Amniotic stem cell (primary cell): Measurements from ENCODE around the gene KIAA0930.
"Not testable (repeated sequence)": the region's sequence is repeated elsewhere in the genome, so short reads cannot be mapped to it uniquely, and the experiment has no call there.

Experiments
- DNase-seq: peaks from one replicate; lab custom pipeline; 2025; lab: John Stamatoyannopoulos, UW

The KIAA0930 gene

DNA sequence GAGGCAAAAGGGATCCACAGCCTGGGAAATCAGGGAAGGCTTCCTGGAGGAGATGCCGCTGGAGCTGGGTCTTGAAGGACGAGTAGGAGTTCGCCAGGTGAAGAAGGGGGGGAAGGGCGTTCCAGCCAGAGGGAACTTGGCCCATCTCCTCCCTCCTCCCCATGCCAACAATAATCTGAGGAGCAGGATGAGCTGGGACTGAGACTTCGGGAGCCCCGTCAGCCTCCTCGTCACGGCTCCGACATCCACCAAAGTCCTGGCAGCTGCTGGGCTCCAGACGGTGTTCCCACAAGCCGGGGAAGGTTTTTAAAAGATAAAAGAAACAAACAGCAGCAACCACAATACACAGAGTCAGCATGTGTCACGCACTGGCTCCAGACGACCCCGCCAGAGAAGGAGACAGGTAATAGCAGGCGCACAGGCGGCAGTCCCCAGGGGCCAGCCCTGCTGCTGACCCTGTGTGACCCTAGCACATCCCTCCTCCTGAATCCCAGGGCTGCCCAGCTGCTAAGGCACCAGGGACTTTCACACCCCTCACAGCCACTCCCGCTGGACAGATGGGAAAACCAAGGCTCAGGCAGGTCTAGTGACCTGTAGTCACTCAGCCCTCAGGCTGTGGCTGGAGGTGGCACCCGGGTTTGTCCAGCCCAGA is 39.7 kb downstream of the KIAA0930 start:
- DNase-seq: no peak

DNA sequence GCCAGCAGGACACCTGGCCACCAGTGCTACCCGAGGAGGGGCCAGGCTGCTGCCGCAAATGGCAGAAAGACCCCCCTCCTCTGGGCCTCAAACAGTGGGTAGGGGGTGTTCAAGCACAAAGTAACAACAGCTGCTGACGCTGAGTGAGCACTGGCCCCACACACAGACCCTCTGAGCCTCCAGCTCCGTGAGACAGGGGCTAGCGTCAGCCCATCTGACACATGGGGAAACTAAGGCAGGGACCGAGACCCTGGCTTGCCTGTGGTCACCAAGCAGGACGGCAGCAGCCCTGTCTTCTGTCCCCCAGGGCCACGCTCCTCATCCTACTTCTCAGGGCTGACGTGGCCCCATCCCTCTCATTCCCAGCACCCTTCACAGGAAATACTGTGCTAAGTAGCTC is 40.5 kb downstream of the KIAA0930 start:
- no peak for DNase-seq

DNA sequence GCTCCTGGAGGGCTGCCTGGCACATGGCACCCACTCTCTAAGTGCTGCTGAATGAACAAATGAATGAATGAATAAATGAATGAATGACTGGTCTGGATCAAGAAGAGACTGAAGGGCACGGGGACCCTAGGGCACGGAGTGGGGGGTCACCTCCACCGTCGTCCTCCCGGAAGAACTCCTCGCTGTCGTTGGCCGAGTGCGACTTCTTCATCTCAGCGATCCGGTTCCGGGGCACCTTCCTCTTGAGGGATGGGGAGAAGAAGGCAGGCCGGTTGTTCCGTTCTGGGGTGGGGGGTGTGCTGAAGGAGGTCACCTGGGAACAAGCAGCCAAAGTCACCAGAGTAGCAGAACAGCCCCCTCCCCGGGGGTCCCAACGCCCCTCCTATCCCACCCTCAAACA is 41.0 kb downstream of the KIAA0930 start:
- no peak for DNase-seq

DNA sequence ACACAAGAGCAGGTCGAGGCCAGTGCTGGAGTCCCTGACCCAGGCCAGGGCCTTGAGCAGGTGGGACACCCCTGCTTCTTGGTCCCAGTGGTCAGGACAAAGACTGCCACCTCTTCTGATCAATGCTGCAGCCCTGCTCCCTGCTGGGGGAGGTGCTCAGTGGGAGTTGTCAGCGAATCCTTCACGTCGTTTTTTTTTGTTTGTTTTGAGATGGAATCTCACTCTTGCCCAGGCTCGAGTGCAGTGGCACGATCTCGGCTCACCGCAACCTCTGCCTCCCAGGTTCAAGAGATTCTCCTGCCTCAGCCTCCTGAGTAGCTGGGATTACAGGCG is 42.3 kb downstream of the KIAA0930 start:
- DNase-seq: no peak

DNA sequence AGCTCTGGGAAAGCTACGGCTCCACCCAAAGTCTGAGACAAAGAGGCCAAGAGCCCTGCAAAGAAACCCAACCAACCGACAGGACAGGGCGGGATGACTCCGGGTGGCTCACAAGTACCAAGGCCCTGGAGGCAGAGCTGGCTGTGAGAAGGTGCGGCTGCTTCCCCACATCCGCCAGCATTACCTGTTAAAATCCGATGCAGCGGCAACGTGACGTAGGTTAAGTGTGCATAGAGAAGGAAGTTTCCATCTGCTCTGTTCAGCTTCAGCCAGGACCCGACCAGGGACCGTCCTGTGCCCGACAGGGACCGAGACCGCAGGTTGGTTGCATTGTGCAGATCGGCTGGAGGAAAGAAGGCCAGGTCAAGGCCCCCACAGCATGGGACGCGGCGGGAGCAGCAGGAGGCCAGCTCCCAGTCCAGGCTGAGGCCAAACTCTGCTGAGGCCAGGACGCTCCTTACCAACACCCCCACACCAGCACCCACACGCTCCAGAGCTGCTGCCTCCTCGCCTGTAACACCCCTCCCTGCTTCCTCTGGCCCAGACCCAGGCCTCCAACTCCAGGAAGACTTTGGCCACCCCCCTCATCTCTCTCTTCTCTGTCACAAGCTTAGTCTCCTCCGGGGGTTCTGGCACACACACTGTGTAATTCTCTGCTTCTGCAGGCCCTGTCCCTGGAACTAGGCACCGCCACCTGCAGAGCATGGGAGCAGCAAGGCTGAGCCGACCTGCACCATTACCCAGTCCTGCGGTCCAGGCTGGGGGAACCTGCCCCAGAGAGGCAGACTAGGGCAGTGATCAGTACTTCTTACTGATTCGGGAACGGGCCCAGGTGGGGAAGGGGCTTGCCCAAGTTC is 42.9 kb downstream of the KIAA0930 start:
- DNase-seq: no peak

DNA sequence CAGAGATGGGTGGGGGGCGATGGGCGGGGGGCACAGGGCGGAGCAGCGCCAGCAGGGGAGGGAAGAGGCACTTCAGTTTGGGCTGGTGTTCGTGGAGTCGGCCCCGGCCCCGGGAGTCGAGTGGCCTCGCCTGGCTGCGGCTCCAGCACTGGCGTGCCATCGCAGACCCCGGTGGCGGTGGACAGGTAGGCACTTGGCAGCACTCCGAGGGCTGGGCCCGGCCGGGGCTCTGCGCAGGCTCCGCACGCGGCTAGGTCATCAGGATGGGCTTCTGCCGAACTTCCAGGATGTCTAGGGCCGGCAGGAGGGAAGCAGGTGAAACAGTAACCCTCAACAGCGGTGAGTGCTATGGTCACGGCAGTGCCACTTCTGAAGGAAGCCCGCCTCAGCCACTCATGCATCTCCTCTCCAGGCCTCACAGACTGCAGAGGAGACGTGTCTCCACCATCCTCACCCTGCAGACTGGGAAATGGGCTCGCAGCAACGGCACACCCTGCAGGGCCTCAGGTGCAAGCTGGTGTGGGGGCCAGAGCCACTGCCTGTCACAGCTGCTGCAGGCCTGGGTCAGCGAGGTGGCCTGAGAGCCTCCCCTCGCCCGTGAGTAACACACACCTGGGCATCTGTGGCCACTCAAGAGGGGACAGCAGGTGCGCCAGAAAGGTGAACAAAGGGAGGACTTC is 43.6 kb downstream of the KIAA0930 start:
- no peak for DNase-seq

DNA sequence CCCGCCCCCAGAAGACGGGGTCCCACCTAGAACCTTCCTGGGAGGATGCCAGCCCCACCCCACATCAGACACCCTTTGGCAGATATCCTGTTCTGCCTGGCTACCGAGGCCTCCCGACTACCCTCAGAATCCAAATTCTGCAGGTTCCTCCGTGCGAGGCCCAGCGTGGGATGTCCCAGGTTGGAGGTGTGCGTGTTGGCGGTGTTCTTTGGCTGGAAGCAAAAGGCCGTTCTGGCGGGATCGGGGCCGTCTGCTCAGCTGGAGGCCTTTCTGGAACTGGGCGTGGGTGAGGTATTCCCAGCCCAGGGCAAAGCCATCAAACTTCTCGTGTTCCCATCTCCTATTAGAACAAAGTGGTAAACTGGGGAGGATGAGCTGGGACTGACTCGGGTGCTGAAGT is 44.4 kb downstream of the KIAA0930 start:
- DNase-seq: no peak

DNA sequence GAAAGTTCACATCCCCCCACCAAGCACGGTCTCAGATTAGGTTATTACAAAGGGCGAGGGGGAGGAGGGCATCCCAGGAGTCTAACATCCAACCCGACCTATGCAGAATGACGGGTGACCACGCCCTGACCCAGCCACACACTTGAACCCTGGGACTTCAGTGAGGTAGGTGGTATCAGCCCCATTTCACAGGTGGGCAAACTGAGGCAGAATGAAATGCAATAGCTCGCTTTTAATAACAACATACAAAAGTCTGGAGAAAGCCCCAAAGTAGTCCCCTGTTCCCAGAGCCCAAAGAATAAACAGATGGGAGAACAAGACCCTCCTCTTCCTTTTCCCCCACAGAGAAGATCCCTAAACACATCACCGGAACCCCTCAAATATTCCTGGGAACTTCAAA is 45.1 kb downstream of the KIAA0930 start:
- no peak for DNase-seq

DNA sequence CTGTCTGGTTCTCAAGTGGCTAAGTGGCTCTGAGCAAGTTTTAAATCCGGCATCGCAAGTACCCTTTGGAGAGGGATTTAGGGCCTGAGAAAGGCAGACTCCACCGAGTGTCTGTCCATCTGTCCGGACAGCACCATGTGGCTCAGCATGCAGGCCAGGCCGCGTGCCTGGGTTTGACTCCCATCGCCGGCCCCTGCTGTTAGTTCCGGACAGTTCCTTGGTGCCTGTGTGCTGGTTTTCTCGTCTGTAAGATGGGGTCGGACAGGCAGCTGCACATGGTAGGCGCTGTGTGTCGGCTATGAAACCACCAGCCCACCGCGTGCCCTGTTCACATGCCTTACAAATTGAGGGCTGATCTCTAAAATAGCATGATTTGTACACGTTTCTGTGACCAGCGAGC is 46.0 kb downstream of the KIAA0930 start:
- no peak for DNase-seq

DNA sequence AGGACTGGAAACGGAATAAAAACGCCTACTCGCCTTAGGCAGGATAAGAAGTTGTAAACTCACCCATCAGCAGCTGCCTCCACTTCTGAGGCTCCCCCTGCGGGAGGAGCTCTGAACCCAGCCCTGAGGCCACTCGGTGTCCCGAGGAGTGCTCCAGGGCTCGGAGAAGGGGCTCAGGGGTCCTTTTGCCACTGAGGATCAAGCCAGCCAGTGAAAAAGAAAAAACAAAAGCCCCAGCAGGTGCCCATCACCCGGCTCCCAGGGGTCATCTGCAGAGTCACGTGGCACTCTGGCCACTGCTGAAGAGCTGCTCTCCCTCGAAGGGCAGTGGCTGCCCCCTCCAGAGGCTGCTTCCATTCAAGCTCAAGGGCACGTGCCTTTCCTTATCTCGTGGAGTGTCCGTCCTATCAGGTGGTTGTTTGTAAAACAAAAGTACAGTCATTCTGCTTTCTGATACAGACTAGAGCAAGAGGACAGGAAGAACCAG is 48.0 kb downstream of the KIAA0930 start:
- DNase-seq: no peak

DNA sequence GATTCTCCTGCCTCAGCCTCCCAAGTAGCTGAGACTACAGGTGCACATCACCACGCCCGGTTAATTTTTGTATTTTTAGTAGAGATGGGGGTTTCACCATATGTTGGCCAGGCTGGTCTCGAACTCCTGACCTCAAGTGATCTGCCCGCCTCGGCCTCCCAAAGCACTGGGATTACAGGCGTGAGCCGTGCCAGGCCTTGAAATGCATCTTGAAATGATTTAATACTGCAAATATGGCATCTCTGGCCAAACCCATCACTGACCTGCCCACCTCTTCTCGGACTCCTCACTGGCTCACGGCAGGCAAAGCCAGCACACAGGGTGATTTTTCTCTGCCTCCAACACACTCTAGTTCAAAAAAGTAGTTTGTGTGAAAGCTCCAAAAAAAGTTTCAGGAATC is 48.9 kb downstream of the KIAA0930 start:
- not testable (repeated sequence) for DNase-seq

DNA sequence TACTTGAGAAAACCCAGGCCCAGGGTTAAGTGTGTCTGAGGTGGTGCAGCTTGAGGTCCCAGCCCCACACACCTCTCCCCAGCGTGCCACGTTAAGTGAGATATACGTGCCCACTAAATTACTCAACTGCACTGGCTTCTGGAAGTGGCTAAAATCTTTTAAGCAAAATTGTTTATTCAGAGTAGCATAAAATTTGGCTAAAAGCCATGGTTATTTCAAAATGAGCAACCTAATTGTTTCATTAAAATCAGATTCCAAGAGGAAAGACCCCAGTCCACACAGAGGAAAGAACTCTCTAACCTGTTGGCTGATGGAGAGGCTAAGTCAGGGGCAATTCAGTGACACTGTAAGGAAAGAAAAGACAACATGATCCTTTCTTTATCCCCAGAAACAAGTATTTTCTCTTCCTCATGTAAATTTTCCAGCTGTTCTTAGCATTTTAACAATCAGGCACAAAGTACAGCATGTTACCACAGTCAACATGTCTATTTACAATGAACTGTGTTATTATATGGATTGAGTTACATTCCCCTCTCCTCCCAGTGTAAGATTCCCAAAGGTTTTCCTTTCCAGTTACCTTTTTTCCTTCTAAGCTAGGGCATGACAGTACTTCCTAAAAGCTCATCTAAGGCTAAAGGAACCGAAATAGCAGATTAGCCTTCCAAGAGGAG is 50.4 kb downstream of the KIAA0930 start:
- no peak for DNase-seq

DNA sequence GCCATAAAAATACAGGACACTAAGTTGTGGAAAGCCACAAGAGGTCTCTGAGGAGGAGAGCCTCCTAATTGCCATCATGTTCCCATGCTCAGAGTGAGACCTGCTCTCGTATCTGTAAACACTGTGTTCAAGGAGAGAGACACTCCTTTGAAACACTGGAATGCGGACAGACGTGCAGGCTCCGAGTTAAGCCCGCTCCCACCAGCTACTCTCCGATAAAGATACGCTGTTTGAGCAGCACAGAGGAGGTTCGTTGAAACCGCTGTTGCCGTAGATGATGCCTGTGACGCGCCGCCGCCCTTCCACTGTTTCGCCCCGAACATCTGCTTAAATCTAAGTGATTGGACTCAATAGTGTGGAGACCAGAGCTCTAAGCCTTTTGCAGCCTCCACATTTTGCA is 51.9 kb downstream of the KIAA0930 start:
- no peak for DNase-seq

DNA sequence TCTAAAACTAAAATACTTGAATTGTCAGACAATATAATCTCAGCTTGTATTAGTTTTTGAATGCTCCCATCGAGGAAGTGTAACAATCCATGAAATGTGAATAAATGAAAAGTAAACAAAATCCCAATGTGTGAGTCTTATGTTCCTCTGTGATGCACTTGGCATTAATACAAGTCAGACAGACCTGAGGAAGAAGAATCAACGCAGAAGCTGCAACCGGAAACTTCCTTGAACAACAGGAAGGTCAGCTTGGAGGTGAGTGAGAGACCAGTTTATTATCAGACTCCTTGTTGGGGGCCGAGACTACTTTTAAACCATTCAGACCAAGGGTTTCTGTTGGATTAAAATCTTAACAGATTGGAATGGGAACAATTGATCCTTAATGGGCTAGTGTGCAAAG is 52.8 kb downstream of the KIAA0930 start:
- DNase-seq: no peak

DNA sequence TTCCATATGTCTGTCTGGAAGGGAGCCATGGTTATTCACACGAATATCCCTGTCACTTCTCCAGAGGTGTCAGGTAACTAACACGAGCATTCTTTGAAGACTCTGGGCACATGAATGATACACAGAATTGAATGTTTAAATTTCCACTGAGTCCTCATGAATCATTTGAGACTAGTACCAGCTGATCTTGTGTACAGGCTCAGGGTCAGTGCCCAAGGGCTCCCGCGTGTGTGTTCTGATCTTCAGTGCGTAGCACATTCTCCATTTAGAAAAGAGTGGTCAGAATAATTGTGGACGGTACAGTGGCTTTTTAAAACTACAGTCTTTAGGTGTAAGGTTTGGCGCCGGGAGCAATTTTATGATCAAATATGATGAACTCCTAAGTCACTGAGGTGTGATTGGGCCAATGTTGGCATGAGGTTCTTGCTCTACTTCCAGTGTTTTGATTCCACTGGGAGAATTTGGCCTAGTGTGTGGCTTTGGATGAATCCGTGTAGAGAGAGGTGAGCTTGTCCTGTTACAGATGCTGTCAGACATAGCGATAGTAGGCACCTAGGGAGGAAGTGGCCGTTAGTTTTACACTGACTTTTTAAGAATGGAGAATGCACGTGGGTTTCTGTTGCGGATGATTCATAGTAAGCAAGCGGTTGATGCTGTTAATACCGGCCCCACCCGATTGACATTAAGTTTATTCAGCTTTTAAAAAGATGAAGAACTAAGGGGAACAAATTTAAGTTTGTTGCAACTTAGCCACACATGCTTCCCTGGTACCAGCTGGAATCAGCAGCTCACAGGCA is 54.8 kb downstream of the KIAA0930 start:
- DNase-seq: no peak

DNA sequence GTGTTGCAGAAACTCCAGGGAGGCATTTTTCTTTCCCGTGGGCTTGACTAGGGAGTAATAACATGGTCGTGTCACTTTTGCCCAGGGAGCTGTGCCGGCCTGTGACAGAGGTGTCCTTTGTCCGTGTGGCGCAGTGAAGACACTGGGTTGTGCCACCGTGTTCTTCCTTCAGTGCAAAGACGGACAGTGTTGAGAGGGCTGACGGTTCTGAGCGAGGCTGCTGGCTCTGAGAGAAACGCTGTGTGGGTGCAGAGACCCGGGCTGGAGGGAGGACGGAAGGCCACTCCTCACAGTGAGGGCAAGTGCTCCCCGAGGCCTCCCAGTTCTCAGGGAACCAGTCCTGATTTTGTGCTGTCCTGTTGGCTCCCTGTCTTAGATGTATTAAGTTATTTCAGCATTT is 56.7 kb downstream of the KIAA0930 start:
- no peak for DNase-seq

DNA sequence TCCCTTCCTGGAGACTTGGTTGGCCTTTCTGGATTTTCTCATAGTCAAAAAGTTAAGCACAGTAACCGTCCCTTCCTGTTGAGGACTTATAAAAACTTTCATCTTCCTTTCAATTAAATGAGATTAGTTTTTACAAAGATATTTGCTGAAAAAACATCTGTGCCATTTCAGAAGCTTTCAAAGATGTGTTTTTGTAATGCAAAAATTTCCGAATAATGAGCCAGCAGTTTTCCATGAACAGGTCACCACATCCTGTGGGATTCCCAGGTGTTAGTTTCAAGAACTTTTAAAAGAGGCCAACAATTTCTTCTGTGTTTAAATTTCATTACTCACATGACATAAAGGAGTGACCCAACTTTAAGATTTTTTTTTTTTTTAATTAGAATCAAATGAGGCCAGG is 58.9 kb downstream of the KIAA0930 start:
- no peak for DNase-seq

DNA sequence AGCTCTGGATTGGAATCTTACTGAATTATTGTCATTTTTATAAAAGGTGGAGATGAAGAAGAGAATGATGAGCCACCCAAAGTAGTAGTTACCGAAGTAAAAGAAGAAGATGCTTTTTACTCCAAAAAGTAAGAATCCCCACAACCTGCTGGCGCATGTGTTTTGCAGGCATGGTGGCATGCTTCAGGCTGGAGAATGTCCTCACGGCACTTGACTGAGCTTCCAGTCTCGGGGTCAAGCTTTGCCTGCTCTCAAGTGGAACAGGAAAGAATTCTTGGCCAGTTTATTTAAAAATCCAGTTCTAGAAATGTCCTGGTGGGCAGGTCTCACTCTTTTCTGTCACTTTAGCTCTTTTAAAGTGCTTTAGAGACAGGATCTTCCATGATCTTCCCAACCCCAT is 59.5 kb downstream of the KIAA0930 start:
- DNase-seq: no peak

DNA sequence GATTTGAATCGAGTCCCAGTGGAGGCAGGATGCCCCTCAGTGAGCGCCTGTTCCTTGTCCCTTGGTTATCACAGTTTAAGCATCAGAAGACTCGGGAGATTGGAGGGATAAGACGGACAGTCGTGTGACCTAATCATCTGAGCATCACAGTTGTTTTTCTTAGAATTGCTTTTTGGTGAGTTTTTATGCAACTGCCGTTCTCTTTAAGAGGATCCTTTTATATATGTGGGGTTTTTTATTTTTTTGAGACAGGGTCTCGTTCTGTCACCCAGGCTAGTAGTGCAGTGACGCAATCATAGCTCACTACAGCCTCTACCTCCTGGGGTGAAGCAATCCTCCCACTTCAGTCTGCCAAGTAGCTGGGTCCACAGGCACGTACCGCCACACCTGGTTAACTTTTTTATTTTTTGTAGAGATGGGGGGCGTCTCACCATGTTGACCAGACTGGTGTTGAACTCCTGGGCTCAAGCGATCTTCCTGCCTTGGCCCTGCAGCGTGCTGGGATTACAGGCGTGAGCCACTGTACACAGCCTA is 60.5 kb downstream of the KIAA0930 start:
- no peak for DNase-seq

DNA sequence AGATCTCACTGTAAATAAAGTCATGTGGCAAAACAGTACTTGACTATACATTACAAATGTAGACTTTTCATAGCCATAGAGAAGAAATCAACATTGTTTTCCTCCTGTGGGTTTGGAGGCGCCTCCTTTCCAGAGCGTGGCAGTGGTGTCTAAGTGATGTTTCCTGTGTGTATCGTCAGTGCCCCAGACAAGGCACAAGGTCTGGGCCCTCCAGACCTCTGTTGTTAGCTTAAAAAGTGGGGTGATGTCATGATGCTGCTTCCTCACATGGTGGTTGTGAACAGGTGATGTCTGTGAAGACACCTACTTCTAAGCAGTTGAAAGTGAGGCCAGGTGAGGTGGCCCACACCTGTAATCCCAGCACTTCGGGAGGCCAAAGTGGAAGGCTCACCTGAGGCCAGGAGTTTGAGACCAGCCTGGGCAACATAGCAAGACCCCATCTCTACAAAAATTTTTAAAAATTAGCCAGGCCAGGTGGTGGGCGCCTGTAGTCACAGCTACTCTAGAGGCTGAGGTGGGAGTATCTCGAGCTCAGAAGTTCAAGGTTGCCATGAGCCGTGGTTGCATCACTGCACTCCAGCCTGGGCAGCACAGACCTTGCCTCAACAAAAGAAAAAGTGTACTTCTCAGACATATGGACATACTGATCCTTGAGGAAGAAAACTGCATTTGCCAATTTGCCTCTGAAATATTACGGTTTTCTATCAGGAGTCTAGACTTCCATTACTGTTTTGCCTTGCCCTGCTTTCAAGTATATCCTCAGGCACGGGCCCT is 61.2 kb downstream of the KIAA0930 start:
- no peak for DNase-seq
